ENCODE results near the gene LIMA1.
"Not testable (repeated sequence)": the region's sequence is repeated elsewhere in the genome, so short reads cannot be mapped to it uniquely, and the experiment has no call there.

Gene LIMA1

GRCh38 chr12:50325890-50326391 lies 42.6 kb upstream of the LIMA1 start (continued):
- TF ChIP-seq ARNTL (CRISPR knock-in tag; IDR thresholded peaks at IDR 0.05; ENCODE audit: borderline replicate concordance, low read depth): no peak
- TF ChIP-seq, protein P1, sequence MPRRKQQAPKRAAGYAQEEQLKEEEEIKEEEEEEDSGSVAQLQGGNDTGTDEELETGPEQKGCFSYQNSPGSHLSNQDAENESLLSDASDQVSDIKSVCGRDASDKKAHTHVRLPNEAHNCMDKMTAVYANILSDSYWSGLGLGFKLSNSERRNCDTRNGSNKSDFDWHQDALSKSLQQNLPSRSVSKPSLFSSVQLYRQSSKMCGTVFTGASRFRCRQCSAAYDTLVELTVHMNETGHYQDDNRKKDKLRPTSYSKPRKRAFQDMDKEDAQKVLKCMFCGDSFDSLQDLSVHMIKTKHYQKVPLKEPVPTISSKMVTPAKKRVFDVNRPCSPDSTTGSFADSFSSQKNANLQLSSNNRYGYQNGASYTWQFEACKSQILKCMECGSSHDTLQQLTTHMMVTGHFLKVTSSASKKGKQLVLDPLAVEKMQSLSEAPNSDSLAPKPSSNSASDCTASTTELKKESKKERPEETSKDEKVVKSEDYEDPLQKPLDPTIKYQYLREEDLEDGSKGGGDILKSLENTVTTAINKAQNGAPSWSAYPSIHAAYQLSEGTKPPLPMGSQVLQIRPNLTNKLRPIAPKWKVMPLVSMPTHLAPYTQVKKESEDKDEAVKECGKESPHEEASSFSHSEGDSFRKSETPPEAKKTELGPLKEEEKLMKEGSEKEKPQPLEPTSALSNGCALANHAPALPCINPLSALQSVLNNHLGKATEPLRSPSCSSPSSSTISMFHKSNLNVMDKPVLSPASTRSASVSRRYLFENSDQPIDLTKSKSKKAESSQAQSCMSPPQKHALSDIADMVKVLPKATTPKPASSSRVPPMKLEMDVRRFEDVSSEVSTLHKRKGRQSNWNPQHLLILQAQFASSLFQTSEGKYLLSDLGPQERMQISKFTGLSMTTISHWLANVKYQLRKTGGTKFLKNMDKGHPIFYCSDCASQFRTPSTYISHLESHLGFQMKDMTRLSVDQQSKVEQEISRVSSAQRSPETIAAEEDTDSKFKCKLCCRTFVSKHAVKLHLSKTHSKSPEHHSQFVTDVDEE (CRISPR knock-in tag; IDR thresholded peaks at IDR 0.05): no peak
- TF ChIP-seq TOX (CRISPR knock-in tag; IDR thresholded peaks at IDR 0.05; ENCODE audit: borderline replicate concordance): no peak

DNA sequence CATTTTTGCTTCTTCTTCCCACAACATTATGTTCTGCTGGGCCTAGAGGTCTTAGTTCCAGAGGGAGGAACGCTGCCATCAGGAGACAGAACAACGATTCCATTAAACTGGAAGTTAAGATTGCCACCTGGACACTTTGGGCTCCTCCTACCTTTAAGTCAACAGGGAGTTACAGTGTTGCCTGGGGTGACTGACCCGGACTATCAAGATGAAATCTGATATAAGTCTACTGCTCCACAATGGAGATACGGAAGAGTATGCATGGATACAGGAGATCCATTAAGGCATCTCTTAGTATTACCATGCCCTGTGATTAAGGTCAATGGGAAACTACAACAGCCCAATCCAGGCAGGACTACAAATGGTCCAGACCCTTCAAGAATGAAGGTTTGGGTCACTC lies 41.5 kb upstream of the LIMA1 start:
- not testable (repeated sequence) for ATAC-seq

DNA sequence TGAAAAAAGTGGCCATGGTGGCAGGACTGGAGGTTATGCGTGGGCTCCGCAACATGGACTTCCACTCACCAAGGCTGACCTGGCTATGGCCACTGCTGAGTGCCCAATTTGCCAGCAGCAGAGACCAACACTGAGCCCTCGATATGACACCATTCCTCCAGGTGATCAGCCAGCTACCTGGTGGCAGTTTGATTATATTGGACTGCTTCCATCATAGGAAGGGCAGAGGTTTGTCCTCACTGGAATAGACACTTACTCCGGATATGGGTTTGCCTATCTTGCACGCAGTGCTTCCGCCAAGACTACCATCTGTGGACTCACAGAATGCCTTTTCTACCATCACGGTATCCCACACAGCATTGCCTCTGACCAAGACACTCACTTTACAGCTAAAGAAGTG lies 40.8 kb upstream of the LIMA1 start:
- not testable (repeated sequence) for ATAC-seq

DNA sequence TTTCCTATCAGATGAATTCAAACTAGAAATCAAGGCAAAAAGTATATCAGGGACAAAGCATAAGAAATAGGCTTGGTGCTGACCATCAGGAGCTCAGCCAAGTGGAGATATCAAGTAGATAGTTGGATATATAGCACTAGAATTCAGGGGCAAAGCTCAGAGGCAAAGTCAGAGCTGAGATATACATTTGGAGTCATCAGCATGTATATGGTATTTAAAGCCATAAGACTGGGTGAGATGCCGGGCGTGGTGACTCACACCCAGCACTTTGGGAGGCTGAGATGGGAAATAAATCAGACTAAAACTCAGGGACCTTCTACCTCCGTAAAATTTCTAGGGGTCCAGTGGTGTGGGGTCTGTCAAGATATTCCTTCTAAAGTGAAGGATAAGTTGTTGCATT lies 38.9 kb upstream of the LIMA1 start:
- no peak for ATAC-seq
- TF ChIP-seq, protein P2, sequence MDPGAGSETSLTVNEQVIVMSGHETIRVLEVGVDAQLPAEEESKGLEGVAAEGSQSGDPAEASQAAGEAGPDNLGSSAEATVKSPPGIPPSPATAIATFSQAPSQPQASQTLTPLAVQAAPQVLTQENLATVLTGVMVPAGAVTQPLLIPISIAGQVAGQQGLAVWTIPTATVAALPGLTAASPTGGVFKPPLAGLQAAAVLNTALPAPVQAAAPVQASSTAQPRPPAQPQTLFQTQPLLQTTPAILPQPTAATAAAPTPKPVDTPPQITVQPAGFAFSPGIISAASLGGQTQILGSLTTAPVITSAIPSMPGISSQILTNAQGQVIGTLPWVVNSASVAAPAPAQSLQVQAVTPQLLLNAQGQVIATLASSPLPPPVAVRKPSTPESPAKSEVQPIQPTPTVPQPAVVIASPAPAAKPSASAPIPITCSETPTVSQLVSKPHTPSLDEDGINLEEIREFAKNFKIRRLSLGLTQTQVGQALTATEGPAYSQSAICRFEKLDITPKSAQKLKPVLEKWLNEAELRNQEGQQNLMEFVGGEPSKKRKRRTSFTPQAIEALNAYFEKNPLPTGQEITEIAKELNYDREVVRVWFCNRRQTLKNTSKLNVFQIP (CRISPR knock-in tag; IDR thresholded peaks at IDR 0.05; ENCODE audit: borderline replicate concordance, low read depth): no peak
- no peak for TF ChIP-seq OSR1 (CRISPR knock-in tag; IDR thresholded peaks at IDR 0.05)
- no peak for TF ChIP-seq TCF4 (CRISPR knock-in tag; IDR thresholded peaks at IDR 0.05; ENCODE audit: borderline replicate concordance)
- TF ChIP-seq PATZ1 (CRISPR knock-in tag; IDR thresholded peaks at IDR 0.05; ENCODE audit: borderline replicate concordance): no peak
- no peak for TF ChIP-seq ZFP30 (CRISPR knock-in tag; IDR thresholded peaks at IDR 0.05)
- TF ChIP-seq, protein P3, sequence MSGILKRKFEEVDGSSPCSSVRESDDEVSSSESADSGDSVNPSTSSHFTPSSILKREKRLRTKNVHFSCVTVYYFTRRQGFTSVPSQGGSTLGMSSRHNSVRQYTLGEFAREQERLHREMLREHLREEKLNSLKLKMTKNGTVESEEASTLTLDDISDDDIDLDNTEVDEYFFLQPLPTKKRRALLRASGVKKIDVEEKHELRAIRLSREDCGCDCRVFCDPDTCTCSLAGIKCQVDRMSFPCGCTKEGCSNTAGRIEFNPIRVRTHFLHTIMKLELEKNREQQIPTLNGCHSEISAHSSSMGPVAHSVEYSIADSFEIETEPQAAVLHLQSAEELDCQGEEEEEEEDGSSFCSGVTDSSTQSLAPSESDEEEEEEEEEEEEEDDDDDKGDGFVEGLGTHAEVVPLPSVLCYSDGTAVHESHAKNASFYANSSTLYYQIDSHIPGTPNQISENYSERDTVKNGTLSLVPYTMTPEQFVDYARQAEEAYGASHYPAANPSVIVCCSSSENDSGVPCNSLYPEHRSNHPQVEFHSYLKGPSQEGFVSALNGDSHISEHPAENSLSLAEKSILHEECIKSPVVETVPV (CRISPR knock-in tag; IDR thresholded peaks at IDR 0.05): no peak
- TF ChIP-seq CSDC2 (CRISPR knock-in tag; IDR thresholded peaks at IDR 0.05): no peak
- no peak for TF ChIP-seq ZNF565 (CRISPR knock-in tag; conservative IDR thresholded peaks at IDR 0.05; ENCODE audit: low read depth)
- TF ChIP-seq ZNF8 (CRISPR knock-in tag; IDR thresholded peaks at IDR 0.05): no peak
- no peak for TF ChIP-seq ZFP3 (CRISPR knock-in tag; IDR thresholded peaks at IDR 0.05)
- TF ChIP-seq CREB5 (CRISPR knock-in tag; IDR thresholded peaks at IDR 0.05; ENCODE audit: low read depth): no peak
- TF ChIP-seq ZNF70 (CRISPR knock-in tag; IDR thresholded peaks at IDR 0.05): no peak
- no peak for TF ChIP-seq GLIS3 (CRISPR knock-in tag; IDR thresholded peaks at IDR 0.05)
- TF ChIP-seq ZC3H10 (CRISPR knock-in tag; IDR thresholded peaks at IDR 0.05): no peak
- no peak for TF ChIP-seq ISL1 (CRISPR knock-in tag; IDR thresholded peaks at IDR 0.05)
- no peak for TF ChIP-seq ESRRG (CRISPR knock-in tag; IDR thresholded peaks at IDR 0.05)

GRCh38 chr12:50317203-50317602 lies 33.9 kb upstream of the LIMA1 start:
- TF ChIP-seq SNAI2 (CRISPR knock-in tag; IDR thresholded peaks at IDR 0.05) (no peak), ESRRG (CRISPR knock-in tag; IDR thresholded peaks at IDR 0.05) (no peak), TCF4 (CRISPR knock-in tag; IDR thresholded peaks at IDR 0.05; ENCODE audit: borderline replicate concordance) (no peak), BACH2 (CRISPR knock-in tag; IDR thresholded peaks at IDR 0.05; ENCODE audit: borderline replicate concordance) (no peak), PPARA (CRISPR knock-in tag; IDR thresholded peaks at IDR 0.05; ENCODE audit: borderline replicate concordance) (no peak), ARNTL (CRISPR knock-in tag; IDR thresholded peaks at IDR 0.05; ENCODE audit: borderline replicate concordance, low read depth) (no peak), ZNF70 (CRISPR knock-in tag; IDR thresholded peaks at IDR 0.05) (no peak), CSDC2 (CRISPR knock-in tag; IDR thresholded peaks at IDR 0.05) (no peak), ZNF8 (CRISPR knock-in tag; IDR thresholded peaks at IDR 0.05) (no peak), TOX (CRISPR knock-in tag; IDR thresholded peaks at IDR 0.05; ENCODE audit: borderline replicate concordance) (no peak)
- TF ChIP-seq, protein P2 (CRISPR knock-in tag; IDR thresholded peaks at IDR 0.05; ENCODE audit: borderline replicate concordance, low read depth): no peak
- TF ChIP-seq, protein P3 (CRISPR knock-in tag; IDR thresholded peaks at IDR 0.05): no peak
- no peak for ATAC-seq
